Keratinocyte (primary cell): ENCODE measurements around the gene CIT. TPM values are rescaled to one million over a fixed set of nuclear protein-coding genes. Genes with fewer than 3 reads are reported as not detected.

ENCODE experiments used
- DNase-seq: peaks from one replicate; pipeline ENCODE4 v3.0.0-alpha.2; 2011; ENCODE audit warnings: low read depth, missing footprints, low spot score
- FAIRE-seq: peaks from 2 replicates; lab custom pipeline; 2011; peaks lifted over from hg19 to GRCh38; lab: Jason Lieb, UNC
- H2AFZ ChIP-seq: 2 replicates; pipeline ENCODE4 v1.6.0; 2012; ENCODE audit warnings: low read length, control low read depth, inconsistent platforms; ENCODE audit not compliant: control insufficient read depth
- H3K27ac ChIP-seq: 2 replicates; pipeline ENCODE4 v1.5.1; 2011; ENCODE audit warnings: low read length; ENCODE audit not compliant: control insufficient read depth, insufficient read depth
- H3K27me3 ChIP-seq: 3 replicates; pipeline ENCODE4 v1.6.0; 2011; ENCODE audit warnings: low read length; ENCODE audit not compliant: control insufficient read depth, insufficient read depth; ENCODE audit errors: extremely low read depth
- H3K36me3 ChIP-seq, 2 experiments: 2 replicates in 1 of 2; 3 replicates in 1 of 2; pipeline ENCODE4 v1.5.1; 2011; ENCODE audit warnings: low read length in 2 of 2, mild to moderate bottlenecking in 1 of 2; ENCODE audit not compliant: control insufficient read depth in 2 of 2, insufficient read depth in 2 of 2; ENCODE audit errors: extremely low read depth in 1 of 2
- H3K4me1 ChIP-seq: 3 replicates; pipeline ENCODE4 v1.5.1; 2011; ENCODE audit warnings: low read length; ENCODE audit not compliant: control insufficient read depth, insufficient read depth; ENCODE audit errors: extremely low read depth
- H3K4me2 ChIP-seq: 3 replicates; pipeline ENCODE4 v1.6.0; 2011; ENCODE audit warnings: low read depth, low read length; ENCODE audit not compliant: control insufficient read depth, insufficient read depth; ENCODE audit errors: extremely low read depth
- H3K4me3 ChIP-seq, 3 experiments: fragments of 200-600 bp in 1 of 3; sonication (generic) in 1 of 3; 2 replicates in 2 of 3; 3 replicates in 1 of 3; pipeline ENCODE4 v1.5.1; 2011 to 2016; ENCODE audit warnings: low read length in 3 of 3, mild to moderate bottlenecking in 3 of 3, control low read depth in 2 of 3, inconsistent platforms in 1 of 3, low read depth in 1 of 3, mixed read lengths in 1 of 3, mixed run types in 1 of 3, moderate library complexity in 1 of 3; ENCODE audit not compliant: control insufficient read depth in 2 of 3, insufficient read depth in 2 of 3; ENCODE audit errors: extremely low read depth in 1 of 3
- H3K79me2 ChIP-seq: 2 replicates; pipeline ENCODE4 v1.6.0; 2012; ENCODE audit warnings: low read length; ENCODE audit not compliant: control insufficient read depth, insufficient read depth
- H3K9ac ChIP-seq: 3 replicates; pipeline ENCODE4 v1.6.0; 2011; ENCODE audit warnings: low read length; ENCODE audit not compliant: control insufficient read depth, insufficient read depth; ENCODE audit errors: extremely low read depth
- H3K9me1 ChIP-seq: 3 replicates; pipeline ENCODE4 v1.6.0; 2011; ENCODE audit warnings: low read length; ENCODE audit not compliant: control insufficient read depth, insufficient read depth; ENCODE audit errors: extremely low read depth
- H3K9me3 ChIP-seq: 2 replicates; pipeline ENCODE4 v1.5.1; 2012; ENCODE audit warnings: low read depth, low read length; ENCODE audit not compliant: control insufficient read depth
- H4K20me1 ChIP-seq: 3 replicates; pipeline ENCODE4 v1.6.0; 2011; ENCODE audit warnings: low read length; ENCODE audit not compliant: control insufficient read depth, insufficient read depth; ENCODE audit errors: extremely low read depth
- CTCF ChIP-seq, 3 experiments: IDR thresholded peaks in 1 of 3; conservative IDR thresholded peaks in 1 of 3; optimal IDR thresholded peaks in 1 of 3; 2 replicates in 2 of 3; 3 replicates in 1 of 3; pipeline versions ENCODE3 to v1.5.1; 2011; ENCODE audit warnings: low read length in 3 of 3, mild to moderate bottlenecking in 3 of 3, moderate library complexity in 2 of 3, control low read depth in 1 of 3, inconsistent platforms in 1 of 3; ENCODE audit not compliant: insufficient read depth in 2 of 3; ENCODE audit errors: extremely low read depth in 1 of 3
- EZH2 ChIP-seq: IDR thresholded peaks from one replicate; pipeline ENCODE4 v1.6.1; 2012; ENCODE audit warnings: inconsistent platforms, mild to moderate bottlenecking, low read length, moderate library complexity
- dilution Hi-C: fragments of 300-500 bp; cut with MboI; formaldehyde crosslinking; loops from one replicate; pipeline ENCODE4 v1.7.0; 2020; ENCODE audit warnings: low sequenced_read_pairs; ENCODE audit not compliant: extremely low pct_ligation_motif_present
- polyA plus RNA-seq, 5 experiments: library from polyadenylated mRNA; depleted of rRNA in 3 of 5; stranded (reverse) in 3 of 5; stranded (forward) in 1 of 5; unstranded in 1 of 5; fragments of >200 nt; gene quantifications; 1 replicate in 1 of 5; 2 replicates in 3 of 5; 3 replicates in 1 of 5; pipeline versions ENCODE4 v1.2.1 to v1.2.3, GENCODE V29; 2011 to 2012; ENCODE audit warnings: missing spikeins in 2 of 5, low read depth in 1 of 5, low replicate concordance in 1 of 5

CIT gene
- polyA plus RNA-seq, 1 donor (not counting 4 experiments of a cell fraction or from before 2014, with no cell fraction given), result 6.2 TPM

DNA sequence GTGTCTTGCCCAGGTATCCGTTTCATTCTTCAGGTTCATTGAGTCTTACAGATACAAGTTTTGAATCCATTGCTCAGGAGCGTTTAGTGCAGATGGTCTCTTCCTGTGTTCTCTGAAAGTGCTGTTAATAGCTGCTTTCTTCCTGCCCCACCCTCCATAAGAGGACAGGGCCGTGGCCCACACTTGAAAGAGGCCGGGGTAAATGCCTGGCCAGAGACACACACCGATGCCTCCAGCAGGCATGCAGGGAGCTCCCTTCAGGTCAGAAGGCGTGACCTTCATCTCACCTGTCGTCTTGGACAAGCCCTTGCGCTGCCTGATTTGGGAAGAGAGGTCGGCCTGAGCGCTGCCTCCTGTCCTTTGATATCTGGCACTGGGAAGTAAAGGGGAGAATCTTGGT, 197.6 kb downstream of the CIT start:
- H3K27me3 ChIP-seq, result no peaks in the 10 kb centered on the region
- H2AFZ ChIP-seq, result no peak overlapping the region
- H3K4me1 ChIP-seq, result no peaks in the 10 kb centered on the region
- no peaks in the 10 kb centered on the region for H3K9me3 ChIP-seq
- peaks cover 36 to 44% of the 10 kb centered on the region in 2 experiments for H3K36me3 ChIP-seq
- no peak overlapping the region for H3K9ac ChIP-seq
- no peak overlapping the region for H3K27ac ChIP-seq
- TF ChIP-seq EZH2 (no peak), CTCF (optimal IDR thresholded peaks at IDR 0.05 in 1 of 3, IDR thresholded peaks at IDR 0.05 in 1 of 3, conservative IDR thresholded peaks at IDR 0.05 in 1 of 3; ENCODE audit: extremely low read depth in 1 of 3, insufficient read depth in 2 of 3, low read length in 3 of 3) (no peak)
- dilution Hi-C loops, result no loop called here
- no peaks in the 10 kb centered on the region for H3K9me1 ChIP-seq
- no peaks in the 10 kb centered on the region for H4K20me1 ChIP-seq
- no peak for FAIRE-seq
- H3K79me2 ChIP-seq, result no peaks in the 10 kb centered on the region
- no peak for DNase-seq
- no peak overlapping the region for H3K4me2 ChIP-seq
- no peak overlapping the region for H3K4me3 ChIP-seq

- Histone ChIP-seq H3K79me2 (no peaks in the 10 kb centered on the region), H3K4me2 (no peak overlapping the region), H3K9me1 (no peaks in the 10 kb centered on the region), H3K27ac (no peak overlapping the region), H3K9me3 (no peaks in the 10 kb centered on the region), H3K4me1 (no peaks in the 10 kb centered on the region), H3K27me3 (no peaks in the 10 kb centered on the region), H3K36me3 (peaks cover 37 to 46% of the 10 kb centered on the region in 2 experiments), H2AFZ (no peak overlapping the region), H3K9ac (no peak overlapping the region), H3K4me3 (no peak overlapping the region), H4K20me1 (no peaks in the 10 kb centered on the region)
- FAIRE-seq (no peak), DNase-seq (no peak)
- TF ChIP-seq EZH2 (no peak), CTCF (optimal IDR thresholded peaks at IDR 0.05 in 1 of 3, IDR thresholded peaks at IDR 0.05 in 1 of 3, conservative IDR thresholded peaks at IDR 0.05 in 1 of 3; ENCODE audit: extremely low read depth in 1 of 3, insufficient read depth in 2 of 3, low read length in 3 of 3) (no peak)
- dilution Hi-C loops, result no loop called here
Measured at GRCh38 chr12:119679081-119679480, 198.0 kb downstream of the CIT start.
